ENCODE measurements around the gene AGGF1. TPM values are rescaled to one million over a fixed set of nuclear protein-coding genes. Genes with fewer than 3 reads are reported as not detected.

Gene AGGF1
- 23.0 TPM for total RNA-seq
- polyA plus RNA-seq (ENCODE audit: insufficient read depth, low read depth, low replicate concordance): 10.5 TPM
- long read RNA-seq, donor 1, full-length matches to known transcripts: 6 of 6 reads
- long read RNA-seq, donor 1, partial matches to known transcripts: 0 of 6 reads
- long read RNA-seq, donor 1, other reads (novel, unspliced or antisense): 0 of 6 reads
- long read RNA-seq, donor 2, full-length matches to known transcripts: 3 of 21 reads
- long read RNA-seq, donor 2, partial matches to known transcripts: 18 of 21 reads
- long read RNA-seq, donor 2, other reads (novel, unspliced or antisense): 0 of 21 reads
- long read RNA-seq, donor 3, full-length matches to known transcripts: 12 of 24 reads
- long read RNA-seq, donor 3, partial matches to known transcripts: 12 of 24 reads
- long read RNA-seq, donor 3, other reads (novel, unspliced or antisense): 0 of 24 reads
- long read RNA-seq, donor 4, full-length matches to known transcripts: 5 of 5 reads
- long read RNA-seq, donor 4, partial matches to known transcripts: 0 of 5 reads
- long read RNA-seq, donor 4, other reads (novel, unspliced or antisense): 0 of 5 reads
- long read RNA-seq, donor 5, full-length matches to known transcripts: 1 of 1 reads
- long read RNA-seq, donor 5, partial matches to known transcripts: 0 of 1 reads
- long read RNA-seq, donor 5, other reads (novel, unspliced or antisense): 0 of 1 reads
- long read RNA-seq, donor 6, full-length matches to known transcripts: 2 of 2 reads
- long read RNA-seq, donor 6, partial matches to known transcripts: 0 of 2 reads
- long read RNA-seq, donor 6, other reads (novel, unspliced or antisense): 0 of 2 reads
- long read RNA-seq, donor 7, full-length matches to known transcripts: 8 of 20 reads
- long read RNA-seq, donor 7, partial matches to known transcripts: 11 of 20 reads
- long read RNA-seq, donor 7, other reads (novel, unspliced or antisense): 1 of 20 reads
- long read RNA-seq, donor 8, full-length matches to known transcripts: 4 of 9 reads
- long read RNA-seq, donor 8, partial matches to known transcripts: 5 of 9 reads
- long read RNA-seq, donor 8, other reads (novel, unspliced or antisense): 0 of 9 reads
- long read RNA-seq, donor 9, full-length matches to known transcripts: 2 of 2 reads
- long read RNA-seq, donor 9, partial matches to known transcripts: 0 of 2 reads
- long read RNA-seq, donor 9, other reads (novel, unspliced or antisense): 0 of 2 reads
- long read RNA-seq, donor 10, full-length matches to known transcripts: 4 of 15 reads
- long read RNA-seq, donor 10, partial matches to known transcripts: 11 of 15 reads
- long read RNA-seq, donor 10, other reads (novel, unspliced or antisense): 0 of 15 reads

DNA sequence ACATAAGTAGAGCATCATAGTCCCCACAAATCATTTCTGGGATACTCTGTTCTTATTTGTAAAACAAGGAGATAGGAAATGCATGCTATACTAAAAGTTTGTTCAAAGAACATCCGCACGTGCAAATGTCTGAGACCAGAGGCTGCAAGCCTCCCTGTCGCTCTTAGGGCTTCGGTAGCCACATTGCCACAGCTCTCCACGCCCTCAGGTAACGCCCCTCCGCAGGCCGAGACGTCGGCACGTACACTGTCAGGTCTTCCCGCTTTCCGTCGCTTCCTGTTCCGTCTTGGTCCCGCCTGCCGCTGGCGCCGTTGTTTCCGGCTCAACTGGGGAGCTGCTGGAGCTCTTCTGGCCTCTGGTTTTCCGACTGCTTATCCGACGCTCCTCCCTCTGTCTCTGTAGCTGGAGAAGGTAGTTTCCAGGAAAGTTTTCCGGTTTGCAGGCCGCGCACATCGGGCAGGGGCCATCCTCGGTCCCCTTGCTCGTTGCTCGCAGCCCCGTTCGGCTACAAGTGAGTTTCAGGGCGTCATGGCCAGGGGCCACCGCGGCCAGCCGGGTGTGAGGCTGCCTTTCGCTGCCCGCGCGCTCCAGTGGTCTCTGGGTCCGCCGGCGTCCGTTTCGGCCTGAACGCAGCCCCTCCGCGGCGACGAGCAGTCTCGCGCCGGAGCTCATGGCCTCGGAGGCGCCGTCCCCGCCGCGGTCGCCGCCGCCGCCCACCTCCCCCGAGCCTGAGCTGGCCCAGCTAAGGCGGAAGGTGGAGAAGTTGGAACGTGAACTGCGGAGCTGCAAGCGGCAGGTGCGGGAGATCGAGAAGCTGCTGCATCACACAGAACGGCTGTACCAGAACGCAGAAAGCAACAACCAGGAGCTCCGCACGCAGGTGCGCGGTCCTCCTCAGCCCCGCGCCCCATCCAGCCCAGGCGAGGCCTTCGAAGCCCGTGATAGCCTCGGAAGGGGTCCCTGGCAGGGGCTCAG lies at the start of gene AGGF1:
TSS of gene AGGF1 (plus strand) at position 308 of the 975 bp plus-strand sequence. CDS start at position 671, 363 bp downstream.
- Histone ChIP-seq H3K4me1 (ENCODE audit: control insufficient read depth in 2 of 3, insufficient read depth in 2 of 3, low read depth in 1 of 3, low read length in 3 of 3) (peaks cover 0 to 12% (median 7%) of the 10 kb centered on the region in 3 donors), H3K36me3 (ENCODE audit: control insufficient read depth in 2 of 3, insufficient read depth in 3 of 3, low read length in 3 of 3) (no peaks in the 10 kb centered on the region), H3K4me3 (ENCODE audit: low read length in 3 of 3) (peak within 1 kb of the TSS; percentile 81 to 92 (median 88)), H3K9ac (ENCODE audit: low read length in 3 of 3) (peak within 1 kb of the TSS; percentile 61 to 95 (median 83)), H3K27ac (ENCODE audit: low read depth in 2 of 2, low read length in 2 of 2) (peak within 1 kb of the TSS; percentile 81 to 95), H3K9me3 (ENCODE audit: control insufficient read depth in 2 of 3, insufficient read depth in 1 of 3, low read length in 3 of 3) (peaks cover 0 to 3% (median 0%) of the 10 kb centered on the region in 3 donors), H3K27me3 (ENCODE audit: control insufficient read depth, insufficient read depth, low read length) (no peaks in the 10 kb centered on the region)
- DNase-seq: peak; percentile 95 to 98 (median 97)
- FAIRE-seq: no peak
- TF ChIP-seq CTCF (IDR thresholded peaks at IDR 0.05; ENCODE audit: borderline replicate concordance, extremely low read depth, insufficient read depth): peak; percentile 8
- intact Hi-C loops (cut with DNase I): no loop called here

DNA sequence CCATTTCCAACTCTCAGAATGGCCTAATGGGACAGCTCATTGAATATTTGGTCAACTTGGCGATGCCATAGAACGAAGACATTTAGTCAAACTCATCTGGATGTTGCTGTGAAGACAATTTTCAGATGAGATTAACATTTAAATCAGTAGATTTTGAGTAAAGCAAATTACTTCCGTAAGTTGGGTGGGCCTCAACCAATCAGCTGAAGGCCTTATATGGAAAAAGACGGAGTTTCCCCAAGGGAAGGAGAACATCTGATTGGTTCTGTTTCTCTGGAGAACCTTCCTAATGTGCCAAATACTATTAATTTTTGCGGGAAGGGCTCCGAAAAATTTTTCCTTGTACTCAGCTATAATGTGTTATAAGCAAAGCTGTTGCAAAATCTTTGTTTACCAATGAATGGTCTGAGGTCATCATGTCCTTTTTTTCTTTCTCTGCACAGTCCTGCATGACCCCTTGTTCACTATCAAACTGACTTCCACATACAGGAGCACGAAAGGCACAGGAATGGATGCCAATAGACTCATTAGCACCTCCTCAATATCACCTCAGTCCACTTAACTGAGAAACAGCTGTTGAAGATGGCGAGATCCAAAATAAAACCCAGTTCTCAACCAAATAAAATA lies 49.6 kb upstream of the AGGF1 start:
- Histone ChIP-seq H3K9ac (ENCODE audit: low read length in 3 of 3) (no peak overlapping the region), H3K4me1 (ENCODE audit: control insufficient read depth in 2 of 3, insufficient read depth in 2 of 3, low read depth in 1 of 3, low read length in 3 of 3) (no peaks in the 10 kb centered on the region), H3K27ac (ENCODE audit: low read depth in 2 of 2, low read length in 2 of 2) (no peak overlapping the region), H3K4me3 (ENCODE audit: low read length in 3 of 3) (no peak overlapping the region), H3K27me3 (ENCODE audit: control insufficient read depth, insufficient read depth, low read length) (no peaks in the 10 kb centered on the region), H3K36me3 (ENCODE audit: control insufficient read depth in 2 of 3, insufficient read depth in 3 of 3, low read length in 3 of 3) (no peaks in the 10 kb centered on the region), H3K9me3 (ENCODE audit: control insufficient read depth in 2 of 3, insufficient read depth in 1 of 3, low read length in 3 of 3) (no peaks in the 10 kb centered on the region)
- TF ChIP-seq CTCF (IDR thresholded peaks at IDR 0.05; ENCODE audit: borderline replicate concordance, extremely low read depth, insufficient read depth): no peak
- FAIRE-seq (no peak), DNase-seq (no peak)
- intact Hi-C loops (cut with DNase I): no loop called here

All from kidney (tissue), 22 donors.